NCI-H2227 treated with DMSO at 0.1 percent for 48 hours (cell line): ENCODE measurements around the gene MOB3A.

Experiments
- DNase-seq: peaks from one replicate; lab custom pipeline; 2025; lab: John Stamatoyannopoulos, UW

Gene MOB3A

DNA sequence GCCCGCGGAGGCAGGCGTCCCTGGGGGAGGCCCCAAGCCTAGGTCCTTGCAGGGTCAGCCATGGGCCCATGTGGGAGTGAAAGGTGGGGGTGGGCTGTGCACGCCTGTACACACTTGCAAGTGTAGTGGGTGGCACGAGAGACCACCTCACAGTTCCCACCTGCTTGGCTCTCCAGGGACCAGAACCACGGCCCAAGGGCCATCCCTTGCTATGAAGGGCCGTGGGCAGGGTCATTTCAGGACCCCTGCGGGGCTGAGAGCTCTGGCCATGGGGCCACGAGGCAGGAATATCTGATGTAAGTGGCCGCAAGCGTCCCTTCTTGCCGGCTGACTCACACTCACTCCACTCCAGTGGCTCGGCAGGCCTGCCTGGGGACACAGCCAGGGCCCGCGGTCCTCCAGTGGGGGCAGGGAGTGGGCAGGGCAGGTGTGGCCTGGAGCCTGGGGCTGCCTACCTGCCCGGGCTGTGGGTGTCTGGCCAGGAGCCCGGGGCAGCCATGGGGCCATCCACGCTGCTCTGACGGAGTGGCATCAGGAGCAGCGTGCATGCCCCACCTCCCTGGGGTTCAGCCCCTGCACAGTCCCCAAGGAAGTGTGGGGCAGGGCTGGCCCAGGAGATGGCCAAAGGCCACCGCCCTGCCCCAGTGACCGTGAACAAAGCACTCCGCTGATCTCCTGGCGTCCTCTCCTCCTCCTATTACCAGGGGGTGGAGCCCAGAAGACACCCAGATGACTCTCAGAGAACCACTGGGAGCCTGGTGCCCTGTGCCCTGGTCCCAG is 36.5 kb downstream of the MOB3A start:
- DNase-seq, result no peak

- no peak for DNase-seq
Measured at GRCh38 chr19:2058570-2059421, 37.3 kb downstream of the MOB3A start.

GRCh38 chr19:2057484-2058469 is 38.3 kb downstream of the MOB3A start:
- no peak for DNase-seq

GRCh38 chr19:2056837-2057192 is 39.3 kb downstream of the MOB3A start:
- DNase-seq, result no peak

DNA sequence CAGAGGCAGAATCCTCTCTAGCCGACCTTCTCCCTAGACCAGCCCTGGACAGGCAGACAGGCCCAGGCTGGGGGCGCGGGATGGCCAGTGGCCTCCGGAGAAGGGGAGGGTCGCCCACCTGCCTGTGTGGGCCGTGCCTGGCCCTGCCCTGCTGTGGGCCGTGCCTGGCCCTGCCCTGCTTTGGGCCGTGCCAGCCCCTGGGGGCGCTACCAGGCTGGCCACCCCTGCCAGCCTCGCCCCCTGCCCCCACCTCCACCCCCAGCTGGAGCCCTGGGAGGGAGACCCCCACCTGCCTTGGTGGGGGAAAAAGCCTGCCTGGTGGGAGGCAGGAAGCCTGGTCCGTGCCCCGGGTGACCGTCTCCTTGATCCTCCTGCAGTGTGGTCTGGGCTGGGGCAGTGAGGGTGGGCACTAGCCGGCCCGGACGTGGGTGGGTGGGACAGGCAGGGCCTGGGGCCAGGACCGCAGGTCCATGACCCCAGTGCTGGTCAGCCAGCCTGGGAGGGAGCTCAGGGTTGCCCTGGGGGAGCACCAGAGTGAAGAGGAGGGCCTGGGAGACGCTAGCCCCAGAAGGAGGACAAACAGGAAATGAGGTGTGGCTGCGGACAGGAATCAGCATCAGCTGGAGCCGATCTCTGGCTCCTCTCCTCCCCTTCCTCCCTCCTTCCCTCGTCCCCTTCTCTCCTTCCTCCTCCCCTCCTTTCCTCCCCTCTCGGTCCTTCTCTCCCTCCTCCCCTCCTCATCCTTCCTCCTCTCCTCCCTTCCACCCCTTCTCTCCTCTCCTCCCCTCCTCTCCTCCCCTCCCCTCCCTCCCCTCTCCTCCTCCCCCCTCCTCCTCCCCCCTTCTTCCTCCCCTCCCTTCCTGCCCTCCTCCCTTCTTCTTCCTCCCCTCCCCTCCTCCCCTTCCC is 39.9 kb downstream of the MOB3A start:
- DNase-seq, result no peak

GRCh38 chr19:2054763-2055162 is 41.4 kb downstream of the MOB3A start:
- DNase-seq, result no peak

- DNase-seq, result no peak
Measured at GRCh38 chr19:2053601-2054389, 42.3 kb downstream of the MOB3A start.

DNA sequence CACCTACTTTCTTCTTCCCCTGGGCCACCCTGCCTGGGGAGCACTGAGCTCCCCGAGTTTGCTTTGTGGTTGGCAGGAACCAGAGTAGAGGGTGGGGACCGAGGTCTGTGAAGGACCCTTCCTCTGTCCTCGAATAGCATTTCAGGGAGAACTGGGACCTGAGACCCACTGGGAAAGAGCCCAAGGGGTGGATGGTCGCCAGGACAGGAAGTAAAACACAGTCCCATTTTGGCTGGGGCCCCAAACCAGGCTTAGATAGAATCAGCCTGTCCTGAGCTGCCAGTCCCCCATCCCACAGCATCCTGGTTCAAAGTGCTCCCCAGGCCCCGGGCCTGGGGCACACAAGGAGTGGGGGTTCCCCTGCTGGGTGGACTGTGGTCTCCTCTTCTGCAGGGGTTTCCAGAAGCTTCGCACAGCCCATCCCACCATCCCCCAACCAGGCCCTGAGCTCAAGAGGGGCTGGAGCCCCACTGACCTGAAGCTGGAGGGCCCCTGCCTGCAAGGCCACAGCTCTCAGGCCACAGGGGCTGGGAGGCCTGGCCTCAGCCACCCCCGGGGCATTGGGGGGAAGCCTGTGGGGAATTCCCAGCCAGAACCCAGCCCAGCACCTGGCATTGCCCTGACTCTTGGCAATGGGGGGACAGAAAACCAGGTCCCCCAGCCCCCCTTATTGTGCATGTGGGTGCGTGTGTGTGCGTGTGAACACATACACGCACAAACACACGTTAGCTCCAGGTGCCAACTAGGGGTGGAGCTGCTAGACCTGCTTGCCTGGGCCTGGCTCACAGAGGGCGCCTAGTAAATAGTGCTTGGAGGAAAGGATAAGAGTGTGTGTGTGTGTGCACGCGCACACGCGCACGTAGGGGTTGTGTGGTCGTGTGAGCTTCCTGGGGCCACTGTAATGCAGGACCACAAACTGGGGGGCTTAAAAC is 44.1 kb downstream of the MOB3A start:
- DNase-seq, result no peak

DNA sequence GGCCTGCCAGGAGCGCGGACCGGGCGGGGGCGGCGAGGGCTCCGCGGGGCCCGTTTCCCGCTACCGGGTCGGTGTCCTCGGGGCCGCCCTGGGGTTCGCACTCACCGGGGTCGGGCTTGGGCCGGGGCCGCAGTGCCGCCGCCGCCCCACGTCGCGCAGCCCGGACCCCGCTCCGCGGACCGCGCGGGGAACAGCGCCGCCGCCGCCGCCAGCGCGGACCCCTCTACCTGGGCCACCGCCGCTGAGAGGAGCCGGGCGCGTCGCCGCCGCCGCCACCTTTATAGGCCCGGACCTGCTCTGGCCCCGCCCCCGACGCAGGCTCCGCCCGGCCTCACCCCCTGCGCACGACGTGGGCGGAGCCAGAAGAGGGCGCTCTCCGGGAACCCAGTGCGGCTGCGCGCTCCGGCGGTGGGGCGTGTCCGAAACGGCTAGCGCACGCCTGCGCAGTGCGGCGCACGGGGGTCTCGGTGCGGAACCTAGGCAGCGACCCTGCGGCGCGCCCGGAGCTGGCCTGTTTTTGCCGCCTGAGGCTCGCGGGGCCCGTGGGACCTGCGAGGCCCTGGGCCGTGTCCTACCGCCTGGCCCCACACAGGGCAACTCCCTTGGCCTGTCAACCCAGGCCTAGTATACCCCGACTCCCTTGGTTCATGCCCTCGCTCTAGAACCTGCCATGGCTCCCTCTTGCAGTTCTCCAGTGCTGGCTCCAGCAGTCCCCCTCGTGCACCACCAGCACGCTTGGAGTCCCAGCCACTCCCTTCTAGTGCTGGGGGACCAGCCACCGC is 44.9 kb downstream of the MOB3A start, which contains the start of gene MKNK2:
Gene MKNK2 (minus strand): TSS at position 254 of the 782 bp plus-strand sequence. CDS start 393 bp downstream, outside the sequence.
- peak; percentile 78 for DNase-seq

- no peak for DNase-seq
Measured at GRCh38 chr19:2050349-2050990, 45.7 kb downstream of the MOB3A start.

GRCh38 chr19:2049741-2050348 is 46.3 kb downstream of the MOB3A start:
- DNase-seq, result peak; percentile 56

DNA sequence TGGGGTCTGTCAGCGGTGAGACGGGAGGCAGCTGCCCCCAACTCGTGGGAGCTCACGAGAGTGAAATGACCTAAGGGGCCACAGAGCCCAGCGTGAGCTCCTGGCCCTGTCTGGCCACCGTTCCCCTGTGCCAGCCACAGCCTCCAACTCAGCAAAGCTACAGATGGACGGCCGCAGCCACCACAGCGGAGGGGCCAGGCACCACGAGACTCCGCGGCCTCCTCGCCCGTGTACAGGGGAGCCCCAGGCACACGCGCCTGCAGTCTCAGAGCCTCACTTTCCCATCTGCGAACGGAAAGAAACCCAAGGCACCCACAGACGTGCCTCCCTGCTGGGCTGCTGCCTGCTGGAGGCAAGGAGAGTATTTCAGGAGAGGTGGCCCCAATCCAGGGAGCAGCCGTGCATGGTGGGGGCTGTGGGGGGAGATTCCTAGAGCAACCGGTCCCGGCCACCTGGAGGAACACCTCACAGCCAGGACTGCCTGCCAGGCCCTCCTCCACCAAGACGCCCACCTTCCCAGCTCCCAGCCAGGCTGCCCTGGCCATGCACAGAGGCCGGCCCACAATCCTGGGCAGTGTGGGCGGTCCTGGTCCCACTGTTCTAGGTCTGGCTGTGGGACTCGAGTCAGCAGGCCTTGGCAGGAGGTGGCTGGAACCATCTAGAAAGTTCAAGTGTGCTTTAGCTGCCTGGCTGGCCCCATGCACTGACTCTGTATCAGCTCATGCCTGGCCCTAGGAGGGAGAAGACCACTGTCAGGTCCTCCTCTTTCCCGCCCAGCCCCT is 47.0 kb downstream of the MOB3A start:
- DNase-seq, result no peak

DNA sequence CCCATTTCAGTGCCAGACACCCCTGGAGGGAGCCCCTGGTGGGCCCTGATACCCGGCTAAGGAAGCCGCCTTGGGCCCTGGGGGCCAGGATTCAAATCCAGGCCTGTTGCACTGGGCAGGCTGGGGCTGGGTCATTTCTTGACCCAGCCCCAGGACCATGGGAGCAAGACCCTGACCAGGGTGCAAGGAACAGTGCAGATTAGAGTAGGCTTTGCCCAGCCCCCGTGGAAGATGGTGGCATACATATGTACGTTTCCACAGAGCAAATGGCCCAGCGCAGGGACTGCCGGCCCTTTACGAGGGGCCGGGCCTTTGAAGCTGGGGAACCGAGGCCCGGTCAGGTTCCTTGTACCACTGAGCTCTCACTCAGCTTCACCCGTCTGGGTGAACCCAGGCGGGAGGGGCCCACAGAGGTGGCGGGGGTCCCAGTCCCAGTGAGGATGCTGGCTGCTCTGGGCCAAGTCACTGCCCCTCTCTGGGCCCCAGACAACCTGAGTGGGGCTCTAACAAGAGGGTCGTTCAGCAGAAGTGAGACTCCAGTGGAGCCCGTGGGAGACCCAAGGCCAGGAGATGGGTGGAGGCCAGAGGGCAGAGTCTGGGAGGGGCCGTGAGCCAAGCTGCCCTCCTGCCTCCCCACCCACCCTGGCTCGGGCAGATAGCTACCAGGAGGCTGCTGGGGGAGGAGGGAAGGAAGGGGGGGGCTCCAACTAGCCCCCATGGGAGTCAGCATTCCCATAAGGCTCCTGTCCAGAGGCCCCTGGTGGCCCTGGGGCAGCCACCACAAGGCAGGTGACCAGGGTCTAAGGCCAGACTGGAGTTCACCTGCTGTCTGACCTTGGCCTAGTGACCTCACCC is 47.8 kb downstream of the MOB3A start:
- DNase-seq, result no peak

DNA sequence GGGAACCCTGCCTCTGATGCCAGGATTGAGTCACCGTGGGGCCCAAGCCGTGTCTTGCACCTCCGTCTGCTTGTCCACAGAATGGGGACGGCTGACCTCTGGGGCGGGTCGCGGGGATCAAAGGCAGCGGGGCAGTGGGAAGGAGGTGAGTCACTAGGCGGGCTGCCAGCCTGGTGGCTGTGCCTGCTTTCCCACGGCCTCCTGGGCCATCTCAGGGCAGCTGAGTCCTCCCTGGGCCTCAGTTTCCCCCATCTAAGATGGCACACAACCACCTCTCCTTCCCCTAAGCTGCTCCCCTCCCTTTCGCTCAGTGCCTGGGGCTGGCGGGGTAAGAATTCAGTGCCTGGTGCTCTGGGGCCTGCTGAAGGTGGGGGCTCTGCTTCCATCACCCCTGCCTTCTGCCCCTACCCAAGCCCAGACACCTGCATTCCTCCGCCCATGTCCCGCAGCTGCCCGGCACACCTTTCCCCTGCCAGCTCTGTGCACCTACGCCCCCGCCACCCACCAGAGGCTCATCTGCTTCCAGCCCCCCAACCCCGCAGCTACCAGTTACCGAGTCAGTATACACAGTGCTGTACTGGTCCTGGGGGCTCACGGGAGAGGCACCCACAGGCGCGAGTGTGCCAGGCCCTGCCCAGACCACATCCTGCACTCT is 48.5 kb downstream of the MOB3A start:
- DNase-seq, result no peak

DNA sequence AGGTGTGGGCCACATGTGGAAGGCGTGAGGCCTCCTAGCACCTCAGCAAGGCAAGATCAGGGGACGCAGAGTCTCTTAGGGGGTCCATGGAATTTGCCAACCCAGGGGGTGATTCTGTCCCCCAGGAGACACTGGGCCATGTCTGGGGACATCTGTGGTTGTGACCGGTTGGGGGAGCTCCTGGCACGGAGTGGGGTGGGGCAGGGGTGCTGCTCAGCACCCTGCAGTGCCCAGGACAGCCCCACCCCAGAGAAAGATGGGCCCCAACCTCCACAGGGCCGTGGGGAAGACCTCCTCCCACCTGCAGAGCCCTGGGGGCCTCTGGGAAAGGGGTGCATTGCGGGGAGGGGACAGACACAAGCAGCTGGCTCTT is 49.1 kb downstream of the MOB3A start:
- no peak for DNase-seq
